Vagina (tissue), 2 donors: ENCODE measurements around the gene DCDC2C. TPM values are rescaled to one million over a fixed set of nuclear protein-coding genes. Genes with fewer than 3 reads are reported as not detected.

Source experiments
- DNase-seq, 2 donors: peaks; one replicate each; pipeline ENCODE4 v3.0.0-alpha.2; 2017; ENCODE audit errors: extremely low spot score in 2 of 2
- H3K27ac ChIP-seq: fragments of 200-600 bp; sonication (generic); one replicate; pipeline ENCODE4 v1.5.1; 2019
- H3K27me3 ChIP-seq: fragments of 200-600 bp; sonication (generic); one replicate; pipeline ENCODE4 v1.5.1; 2019
- H3K36me3 ChIP-seq, 2 donors: fragments of 200-600 bp; sonication (generic); one replicate each; pipeline ENCODE4 v1.5.1; 2017 to 2019
- H3K4me1 ChIP-seq: fragments of 200-600 bp; sonication (generic); one replicate; pipeline ENCODE4 v1.5.1; 2019
- H3K4me3 ChIP-seq, 2 donors: fragments of 200-600 bp; sonication (generic); 1 replicate in 1 of 2; 2 replicates in 1 of 2; pipeline ENCODE4 v1.5.1; 2016 to 2019
- H3K9me3 ChIP-seq: fragments of 200-600 bp; sonication (generic); one replicate; pipeline ENCODE4 v1.5.1; 2019
- CTCF ChIP-seq, 3 experiments: fragments of 450-650 bp in 2 of 3; fragments of 200-600 bp in 1 of 3; sonication (generic) in 1 of 3; IDR thresholded peaks; one replicate each; pipeline ENCODE4 v1.5.1; 2017 to 2019; ENCODE audit warnings: antibody characterized with exemption in 3 of 3, mild to moderate bottlenecking in 2 of 3, moderate library complexity in 2 of 3
- POLR2A ChIP-seq, 2 donors: fragments of 450-650 bp; IDR thresholded peaks; one replicate each; pipeline ENCODE4 v1.6.1; 2017; ENCODE audit warnings: antibody characterized with exemption in 2 of 2, mild to moderate bottlenecking in 2 of 2, moderate library complexity in 2 of 2
- POLR2AphosphoS5 ChIP-seq, 2 donors: sonication (generic); formaldehyde crosslinking; IDR thresholded peaks; one replicate each; pipeline ENCODE4 v1.9.0; 2017; ENCODE audit warnings: antibody characterized with exemption in 2 of 2, mild to moderate bottlenecking in 2 of 2, low read depth in 1 of 2; ENCODE audit not compliant: insufficient read depth in 1 of 2
- intact Hi-C: fragments of 100-400 bp; cut with DNase I; formaldehyde crosslinking; loops from one replicate; pipeline ENCODE4 v1.15.1; 2023
- total RNA-seq: library from RNA; depleted of rRNA; stranded (reverse); fragments of >200 nt; gene quantifications from one replicate; pipeline ENCODE4 v1.2.3, GENCODE V29; 2016

The DCDC2C gene
- total RNA-seq, 1 donor from 2014 or later = not detected

GRCh38 chr2:3785890-3786273, 82.5 kb downstream of the DCDC2C start:
- Histone ChIP-seq H3K27me3 (no peaks in the 10 kb centered on the region), H3K9me3 (no peaks in the 10 kb centered on the region), H3K36me3 (no peaks in the 10 kb centered on the region), H3K27ac (no peak overlapping the region), H3K4me1 (no peaks in the 10 kb centered on the region), H3K4me3 (no peak overlapping the region)
- intact Hi-C loops = no loop called here
- no peak for DNase-seq
- TF ChIP-seq CTCF (IDR thresholded peaks at IDR 0.05) = no peak
- no peak for TF ChIP-seq POLR2A (IDR thresholded peaks at IDR 0.05)
- no peak for TF ChIP-seq POLR2AphosphoS5 (IDR thresholded peaks at IDR 0.05; ENCODE audit: insufficient read depth in 1 of 2, low read depth in 1 of 2)

GRCh38 chr2:3787768-3788167, 84.4 kb downstream of the DCDC2C start:
- H3K27me3 ChIP-seq = no peaks in the 10 kb centered on the region
- H3K27ac ChIP-seq = no peak overlapping the region
- no peaks in the 10 kb centered on the region for H3K36me3 ChIP-seq
- no peak for TF ChIP-seq POLR2AphosphoS5 (IDR thresholded peaks at IDR 0.05; ENCODE audit: insufficient read depth in 1 of 2, low read depth in 1 of 2)
- no peak for TF ChIP-seq CTCF (IDR thresholded peaks at IDR 0.05)
- no peak for TF ChIP-seq POLR2A (IDR thresholded peaks at IDR 0.05)
- no peak overlapping the region for H3K4me3 ChIP-seq
- H3K4me1 ChIP-seq = no peaks in the 10 kb centered on the region
- H3K9me3 ChIP-seq = no peaks in the 10 kb centered on the region
- intact Hi-C loops = no loop called here
- no peak for DNase-seq

GRCh38 chr2:3789256-3789655, 85.9 kb downstream of the DCDC2C start:
- no peak for DNase-seq
- TF ChIP-seq POLR2A (IDR thresholded peaks at IDR 0.05) = no peak
- TF ChIP-seq POLR2AphosphoS5 (IDR thresholded peaks at IDR 0.05; ENCODE audit: insufficient read depth in 1 of 2, low read depth in 1 of 2) = no peak
- no peak for TF ChIP-seq CTCF (IDR thresholded peaks at IDR 0.05)
- intact Hi-C loops = no loop called here
- Histone ChIP-seq H3K4me3 (no peak overlapping the region), H3K4me1 (no peaks in the 10 kb centered on the region), H3K36me3 (no peaks in the 10 kb centered on the region), H3K27me3 (no peaks in the 10 kb centered on the region), H3K9me3 (no peaks in the 10 kb centered on the region), H3K27ac (no peak overlapping the region)

- H3K9me3 ChIP-seq = no peaks in the 10 kb centered on the region
- no peak overlapping the region for H3K4me3 ChIP-seq
- TF ChIP-seq POLR2A (IDR thresholded peaks at IDR 0.05) (no peak), CTCF (IDR thresholded peaks at IDR 0.05) (no peak), POLR2AphosphoS5 (IDR thresholded peaks at IDR 0.05; ENCODE audit: insufficient read depth in 1 of 2, low read depth in 1 of 2) (no peak)
- intact Hi-C loops = no loop called here
- no peaks in the 10 kb centered on the region for H3K27me3 ChIP-seq
- DNase-seq = no peak
- no peaks in the 10 kb centered on the region for H3K4me1 ChIP-seq
- H3K27ac ChIP-seq = no peak overlapping the region
- no peaks in the 10 kb centered on the region for H3K36me3 ChIP-seq
These were observed 89.9 kb downstream of the DCDC2C start for GRCh38 chr2:3793249-3793648.

GRCh38 chr2:3801506-3801905, 98.1 kb downstream of the DCDC2C start:
- no peaks in the 10 kb centered on the region for H3K36me3 ChIP-seq
- intact Hi-C loops = no loop called here

More at GRCh38 chr2:3801506-3801905, 98.1 kb downstream of the DCDC2C start:
- no peak overlapping the region for H3K4me3 ChIP-seq
- TF ChIP-seq POLR2AphosphoS5 (IDR thresholded peaks at IDR 0.05; ENCODE audit: insufficient read depth in 1 of 2, low read depth in 1 of 2) = no peak
- TF ChIP-seq POLR2A (IDR thresholded peaks at IDR 0.05) = no peak
- H3K27me3 ChIP-seq = no peaks in the 10 kb centered on the region
- DNase-seq = no peak
- H3K9me3 ChIP-seq = no peaks in the 10 kb centered on the region
- H3K4me1 ChIP-seq = no peaks in the 10 kb centered on the region
- H3K27ac ChIP-seq = no peak overlapping the region
